Measurements from ENCODE around the gene ARPC1B.
"Not testable (repeated sequence)": the region's sequence is repeated elsewhere in the genome, so short reads cannot be mapped to it uniquely, and the experiment has no call there.

DNA sequence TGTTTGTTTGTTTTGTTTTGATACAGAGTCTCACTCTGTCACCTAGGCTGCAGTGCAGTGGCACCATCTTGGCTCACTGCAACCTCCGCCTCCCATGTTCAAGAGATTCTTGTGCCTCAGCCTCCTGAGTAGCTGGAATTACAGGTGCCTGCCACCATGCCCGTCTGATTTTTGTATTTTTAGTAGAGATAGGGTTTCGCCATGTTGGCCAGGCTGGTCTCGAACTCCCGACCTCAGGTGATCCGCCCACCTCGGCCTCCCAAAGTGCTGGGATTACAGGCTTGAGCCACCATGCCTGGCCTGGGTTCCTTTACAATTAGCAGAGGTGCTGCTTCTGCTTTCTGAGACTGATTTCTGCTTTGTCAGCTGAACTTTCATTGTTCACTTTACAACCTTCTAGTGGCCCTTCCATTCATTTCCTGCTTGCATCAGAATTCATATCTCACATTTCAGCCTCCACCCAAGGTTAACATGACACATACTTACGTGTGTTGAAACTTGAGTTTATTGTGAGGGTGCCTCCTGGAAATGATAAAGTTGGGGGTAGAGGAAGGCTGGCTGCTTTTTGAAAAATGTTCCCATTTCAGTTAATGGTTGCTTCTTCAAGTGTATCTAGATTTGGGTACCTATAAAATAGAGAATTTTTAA is 44.1 kb upstream of the ARPC1B start:
- TF ChIP-seq CTCF, POLR2A (IDR thresholded peaks at IDR 0.05): not testable (repeated sequence)

All from uterus (tissue), 2 donors.